NCI-H1092 (cell line): ENCODE data around the gene FOXRED2.
"Not testable (repeated sequence)": the region's sequence is repeated elsewhere in the genome, so short reads cannot be mapped to it uniquely, and the experiment has no call there.

Source experiments
- DNase-seq: peaks from one replicate; lab custom pipeline; 2025; lab: John Stamatoyannopoulos, UW

Gene FOXRED2

GRCh38 chr22:36506637-36507517 lies at the start of gene FOXRED2:
FOXRED2 (minus strand) TSS chr22:36507040; CDS start chr22:36506422, 618 bp downstream.
- DNase-seq: peak; percentile 89

GRCh38 chr22:36554098-36554497 lies 47.3 kb upstream of the FOXRED2 start:
- DNase-seq: no peak

GRCh38 chr22:36552289-36552688 lies 45.4 kb upstream of the FOXRED2 start:
- no peak for DNase-seq

- DNase-seq: no peak
These were observed 44.1 kb upstream of the FOXRED2 start for GRCh38 chr22:36550701-36551495.

- no peak for DNase-seq
These were observed 42.2 kb upstream of the FOXRED2 start for GRCh38 chr22:36549033-36549432.

- no peak for DNase-seq
These were observed 41.8 kb upstream of the FOXRED2 start for GRCh38 chr22:36548606-36549005.

- DNase-seq: no peak
These were observed 40.1 kb upstream of the FOXRED2 start for GRCh38 chr22:36546932-36547331.

GRCh38 chr22:36546092-36546804 lies 39.4 kb upstream of the FOXRED2 start:
- DNase-seq: peak; percentile 49

- DNase-seq: no peak
These were observed 37.3 kb upstream of the FOXRED2 start for GRCh38 chr22:36544107-36544620.

GRCh38 chr22:36541831-36542411 lies 35.1 kb upstream of the FOXRED2 start:
- DNase-seq: no peak

GRCh38 chr22:36540867-36541642 lies 34.2 kb upstream of the FOXRED2 start:
- no peak for DNase-seq

- DNase-seq: no peak
These were observed 31.7 kb upstream of the FOXRED2 start for GRCh38 chr22:36538529-36538928.

- peak; percentile 94 for DNase-seq
These were observed 29.9 kb upstream of the FOXRED2 start for GRCh38 chr22:36536717-36537116.

GRCh38 chr22:36533320-36533719 lies 26.5 kb upstream of the FOXRED2 start:
- not testable (repeated sequence) for DNase-seq

- DNase-seq: no peak
These were observed 25.6 kb upstream of the FOXRED2 start for GRCh38 chr22:36532466-36532865.

GRCh38 chr22:36528795-36529751 lies 22.2 kb upstream of the FOXRED2 start, which contains the start of gene EIF3D:
EIF3D (minus strand) TSS chr22:36529166; CDS start chr22:36526121, 3,045 bp downstream.
- peak; percentile 99 for DNase-seq

GRCh38 chr22:36528341-36528740 lies 21.5 kb upstream of the FOXRED2 start:
- DNase-seq: no peak

GRCh38 chr22:36522662-36523061 lies 15.8 kb upstream of the FOXRED2 start:
- DNase-seq: no peak

- DNase-seq: no peak
These were observed 13.6 kb upstream of the FOXRED2 start for GRCh38 chr22:36520423-36520822.

- DNase-seq: not testable (repeated sequence)
These were observed 13.1 kb upstream of the FOXRED2 start for GRCh38 chr22:36519906-36520305.
